Glutamatergic neuron (in vitro differentiated cells): ENCODE results near the gene DYNLT1. TPM values are rescaled to one million over a fixed set of nuclear protein-coding genes. Genes with fewer than 3 reads are reported as not detected.
"Not testable (repeated sequence)": the region's sequence is repeated elsewhere in the genome, so short reads cannot be mapped to it uniquely, and the experiment has no call there.

Experiments
- DNase-seq: peaks from one replicate; pipeline ENCODE4 v3.0.0; 2022
- H3K27ac Mint-ChIP-seq: one replicate; pipeline ENCODE4 v1.8.0; 2020; ENCODE audit warnings: mild to moderate bottlenecking, mixed read lengths, inconsistent platforms; ENCODE audit not compliant: unreplicated experiment
- H3K27me3 Mint-ChIP-seq: one replicate; pipeline ENCODE4 v1.8.0; 2020; ENCODE audit warnings: mild to moderate bottlenecking, moderate library complexity, mixed read lengths, inconsistent platforms; ENCODE audit not compliant: unreplicated experiment
- H3K36me3 Mint-ChIP-seq: one replicate; pipeline ENCODE4 v1.8.0; 2020; ENCODE audit warnings: mild to moderate bottlenecking, mixed read lengths, inconsistent platforms; ENCODE audit not compliant: unreplicated experiment
- H3K4me1 Mint-ChIP-seq: one replicate; pipeline ENCODE4 v1.8.0; 2020; ENCODE audit warnings: mild to moderate bottlenecking, low read depth, mixed read lengths, inconsistent platforms; ENCODE audit not compliant: unreplicated experiment
- H3K4me3 Mint-ChIP-seq: one replicate; pipeline ENCODE4 v1.8.0; 2020; ENCODE audit warnings: mild to moderate bottlenecking, mixed read lengths, inconsistent platforms; ENCODE audit not compliant: unreplicated experiment
- H3K9me3 Mint-ChIP-seq: one replicate; pipeline ENCODE4 v1.8.0; 2020; ENCODE audit warnings: mild to moderate bottlenecking, moderate library complexity, mixed read lengths, inconsistent platforms; ENCODE audit not compliant: unreplicated experiment
- CTCF ChIP-seq: fragments of 200-600 bp; sonication (generic); IDR thresholded peaks from one replicate; pipeline ENCODE4 v1.5.0; 2021; ENCODE audit not compliant: partially characterized antibody, unreplicated experiment
- total RNA-seq: library from RNA; stranded (reverse); fragmentation: NEBNext Ultra II Directional; extraction: Animal tissue kit (Norgen Biotek cat#: 25700); gene quantifications from one replicate; pipeline ENCODE4 v1.2.1, GENCODE V29; 2021; ENCODE audit not compliant: unreplicated experiment

The DYNLT1 gene
- total RNA-seq, 1 donor from 2014 or later: 261 TPM

- H3K9me3 Mint-ChIP-seq: peaks cover 7% of the 10 kb centered on the region
- H3K4me3 Mint-ChIP-seq: no peak overlapping the region
- TF ChIP-seq CTCF: no peak
- no peak for DNase-seq
- peaks cover 25% of the 10 kb centered on the region for H3K4me1 Mint-ChIP-seq
- H3K27me3 Mint-ChIP-seq: peaks cover 3% of the 10 kb centered on the region
- no peak overlapping the region for H3K27ac Mint-ChIP-seq
- H3K36me3 Mint-ChIP-seq: peaks cover 7% of the 10 kb centered on the region
Observed at GRCh38 chr6:158606935-158607334, 37.6 kb downstream of the DYNLT1 start.

GRCh38 chr6:158606011-158606410 lies 38.5 kb downstream of the DYNLT1 start:
- peak overlapping the region; percentile 81 for H3K27ac Mint-ChIP-seq
- DNase-seq, H3K9me3 Mint-ChIP-seq, H3K36me3 Mint-ChIP-seq, H3K4me3 Mint-ChIP-seq, H3K27me3 Mint-ChIP-seq: not testable (repeated sequence)
- peaks cover 20% of the 10 kb centered on the region for H3K4me1 Mint-ChIP-seq

- Mint-ChIP-seq H3K27me3 (peaks cover 3% of the 10 kb centered on the region), H3K4me3 (no peak overlapping the region), H3K9me3 (peaks cover 7% of the 10 kb centered on the region), H3K27ac (peak overlapping the region; percentile 15), H3K4me1 (peaks cover 20% of the 10 kb centered on the region), H3K36me3 (no peaks in the 10 kb centered on the region)
- TF ChIP-seq CTCF: peak; percentile 85
- DNase-seq: peak; percentile 80
Observed at GRCh38 chr6:158605266-158605878, 39.2 kb downstream of the DYNLT1 start.

GRCh38 chr6:158604048-158604406 lies 40.5 kb downstream of the DYNLT1 start:
- Mint-ChIP-seq H3K27ac (peak overlapping the region; percentile 75), H3K27me3 (peaks cover 7% of the 10 kb centered on the region), H3K9me3 (peaks cover 7% of the 10 kb centered on the region), H3K36me3 (no peaks in the 10 kb centered on the region), H3K4me3 (peak overlapping the region; percentile 26), H3K4me1 (peaks cover 27% of the 10 kb centered on the region)
- DNase-seq: no peak
- no peak for TF ChIP-seq CTCF

DNA sequence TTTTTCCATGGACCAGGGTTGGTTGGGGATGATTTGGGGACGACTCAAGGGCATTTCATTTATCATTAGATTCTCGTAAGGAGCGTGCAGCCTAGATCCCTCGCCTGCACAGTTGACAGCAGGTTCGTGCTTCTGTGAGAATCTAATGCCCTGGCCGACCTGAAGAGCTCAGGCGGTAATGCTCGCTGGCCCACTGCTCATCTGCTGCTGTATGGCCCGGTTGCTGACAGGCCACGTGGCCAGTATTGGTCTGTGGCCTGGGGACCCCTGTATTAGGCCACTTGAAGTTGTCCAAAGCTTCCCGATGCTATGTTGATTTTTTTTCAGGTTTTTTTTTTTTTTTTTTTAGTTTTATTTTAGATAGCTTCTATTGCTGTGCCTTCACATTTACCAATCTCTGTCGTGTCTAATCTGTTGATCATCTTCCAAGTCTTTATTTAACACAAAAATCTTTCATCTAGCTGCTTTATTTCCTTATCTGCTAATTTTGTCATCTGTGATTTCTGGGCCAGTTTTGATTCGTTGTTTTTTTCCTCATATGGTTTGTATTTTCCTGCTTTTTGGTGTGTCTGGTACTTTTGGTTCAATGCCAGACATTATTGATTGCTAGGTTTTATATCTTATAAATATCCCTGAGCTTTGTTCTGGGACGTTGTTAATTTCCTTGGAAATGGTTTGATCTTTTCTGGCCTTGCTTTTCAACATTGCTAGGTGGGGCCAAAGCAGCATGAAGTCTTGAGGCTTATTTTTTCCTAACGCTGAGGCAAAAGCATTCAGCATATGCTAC lies 41.1 kb downstream of the DYNLT1 start:
- Mint-ChIP-seq H3K27me3 (peaks cover 8% of the 10 kb centered on the region), H3K9me3 (peaks cover 7% of the 10 kb centered on the region), H3K4me1 (peaks cover 29% of the 10 kb centered on the region), H3K27ac (peak overlapping the region; percentile 75), H3K4me3 (no peak overlapping the region), H3K36me3 (no peaks in the 10 kb centered on the region)
- DNase-seq: no peak
- no peak for TF ChIP-seq CTCF
